ENCODE measurements around the gene C8G. TPM values are rescaled to one million over a fixed set of nuclear protein-coding genes. Genes with fewer than 3 reads are reported as not detected.

The C8G gene
- total RNA-seq, 2 experiments from 2014 or later, result 1.4 to 1.5 TPM

DNA sequence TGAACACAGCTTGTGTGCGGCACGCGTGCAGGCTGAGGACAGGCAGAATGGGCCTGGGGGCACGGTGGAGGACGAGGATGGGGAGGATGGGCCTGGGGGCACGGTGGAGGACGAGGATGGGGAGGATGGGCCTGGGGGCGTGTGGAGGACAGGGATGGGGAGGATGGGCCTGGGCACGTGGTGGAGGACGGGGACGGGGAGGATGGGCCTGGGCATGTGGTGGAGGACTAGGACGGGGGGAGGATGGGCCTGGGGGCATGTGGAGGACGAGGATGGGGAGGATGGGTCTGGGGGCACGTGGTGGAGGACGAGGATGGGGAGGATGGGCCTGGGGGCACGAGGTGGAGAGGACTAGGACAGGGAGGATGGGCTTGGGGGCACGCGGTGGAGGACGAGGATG lies 22.5 kb upstream of the C8G start:
- Mint-ChIP-seq H3K9me3 (ENCODE audit: insufficient read depth) (no peaks in the 10 kb centered on the region), H3K4me1 (ENCODE audit: low read depth) (peaks cover 4% of the 10 kb centered on the region), H3K4me3 (no peak overlapping the region), H3K27ac (no peak overlapping the region), H3K27me3 (ENCODE audit: low read depth) (no peaks in the 10 kb centered on the region), H3K36me3 (ENCODE audit: low read depth) (peaks cover 43% of the 10 kb centered on the region)
- POLR2A ChIA-PET, result no interaction called here
- CTCF ChIA-PET, result no interaction called here
- ATAC-seq (no peak), DNase-seq (no peak)

DNA sequence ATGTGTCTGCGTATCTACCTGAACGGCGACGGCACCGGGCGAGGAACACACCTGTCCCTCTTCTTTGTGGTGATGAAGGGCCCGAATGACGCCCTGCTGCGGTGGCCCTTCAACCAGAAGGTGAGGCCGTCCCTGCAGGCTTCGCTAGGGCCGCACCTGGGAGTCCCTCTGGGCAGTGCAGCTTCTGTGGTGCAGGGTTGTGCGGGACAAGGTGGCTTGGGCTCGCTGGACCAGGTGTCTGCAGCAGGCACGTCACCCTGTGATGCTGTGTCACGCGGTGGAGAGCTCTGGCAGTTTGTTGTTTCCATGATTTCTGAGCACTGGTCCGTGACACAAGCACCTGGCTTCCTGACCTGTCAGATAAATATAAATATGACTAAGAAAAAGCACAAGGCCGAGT lies 21.2 kb upstream of the C8G start:
- ChIA-PET CTCF (no interaction called here), POLR2A (no interaction called here)
- Mint-ChIP-seq H3K9me3 (ENCODE audit: insufficient read depth) (no peaks in the 10 kb centered on the region), H3K27me3 (ENCODE audit: low read depth) (no peaks in the 10 kb centered on the region), H3K27ac (no peak overlapping the region), H3K36me3 (ENCODE audit: low read depth) (peaks cover 48% of the 10 kb centered on the region), H3K4me1 (ENCODE audit: low read depth) (peaks cover 4% of the 10 kb centered on the region), H3K4me3 (no peak overlapping the region)
- no peak for ATAC-seq
- no peak for DNase-seq

GRCh38 chr9:136925414-136926153 lies 19.5 kb upstream of the C8G start:
- no peaks in the 10 kb centered on the region for H3K27me3 Mint-ChIP-seq (ENCODE audit: low read depth)
- DNase-seq (no peak), ATAC-seq (no peak)
- no peaks in the 10 kb centered on the region for H3K9me3 Mint-ChIP-seq (ENCODE audit: insufficient read depth)
- peaks cover 47% of the 10 kb centered on the region for H3K36me3 Mint-ChIP-seq (ENCODE audit: low read depth)
- no peak overlapping the region for H3K4me3 Mint-ChIP-seq
- H3K27ac Mint-ChIP-seq, result no peak overlapping the region
- POLR2A ChIA-PET, result no interaction called here
- CTCF ChIA-PET, result interaction anchor here (1.8 kb wide), 1 partner anchor 83 kb away, joined by 4 read pairs; the partner anchor contains the start of gene AJM1
- H3K4me1 Mint-ChIP-seq (ENCODE audit: low read depth), result peaks cover 4% of the 10 kb centered on the region

DNA sequence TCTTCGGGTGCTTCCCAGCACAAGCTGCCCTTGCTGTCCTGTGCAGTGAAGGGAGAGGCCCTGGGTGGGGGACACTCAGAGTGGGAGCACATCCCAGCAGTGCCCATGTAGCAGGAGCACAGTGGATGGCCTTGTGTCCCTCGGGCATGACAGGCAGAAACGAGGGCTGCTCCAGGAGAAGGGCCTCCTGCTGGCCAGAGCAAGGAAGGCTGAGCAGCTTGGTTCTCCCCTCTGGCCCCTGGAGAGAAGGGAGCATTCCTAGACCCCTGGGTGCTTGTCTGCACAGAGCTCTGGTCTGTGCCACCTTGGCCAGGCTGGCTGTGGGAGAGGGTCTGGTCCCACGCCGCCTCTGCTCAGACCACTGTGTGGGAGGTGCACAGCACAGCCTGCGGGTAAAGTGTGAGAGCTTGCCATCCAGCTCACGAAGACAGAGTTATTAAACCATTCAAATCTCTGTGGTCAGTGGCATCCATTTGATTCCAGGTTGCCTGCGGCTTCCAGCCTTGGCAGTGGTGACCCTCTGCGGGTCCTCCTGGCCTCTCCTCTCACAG lies 18.8 kb upstream of the C8G start:
- H3K4me3 Mint-ChIP-seq, result no peak overlapping the region
- ChIA-PET POLR2A (no interaction called here), CTCF (interaction anchor here (1.0 to 1.8 kb wide), 2 partner anchors 84 to 109 kb away, joined by 3 to 4 read pairs; partner anchors contain the start of gene AJM1)
- no peak overlapping the region for H3K27ac Mint-ChIP-seq
- H3K27me3 Mint-ChIP-seq (ENCODE audit: low read depth), result no peaks in the 10 kb centered on the region
- H3K4me1 Mint-ChIP-seq (ENCODE audit: low read depth), result peaks cover 4% of the 10 kb centered on the region
- DNase-seq (no peak), ATAC-seq (no peak)
- peaks cover 45% of the 10 kb centered on the region for H3K36me3 Mint-ChIP-seq (ENCODE audit: low read depth)
- no peaks in the 10 kb centered on the region for H3K9me3 Mint-ChIP-seq (ENCODE audit: insufficient read depth)

- Mint-ChIP-seq H3K36me3 (ENCODE audit: low read depth) (peaks cover 47% of the 10 kb centered on the region), H3K9me3 (ENCODE audit: insufficient read depth) (no peaks in the 10 kb centered on the region), H3K27ac (peak overlapping the region; percentile 28), H3K27me3 (ENCODE audit: low read depth) (no peaks in the 10 kb centered on the region), H3K4me3 (no peak overlapping the region), H3K4me1 (ENCODE audit: low read depth) (peaks cover 4% of the 10 kb centered on the region)
- ATAC-seq (no peak), DNase-seq (no peak)
- CTCF ChIA-PET, result interaction anchor here (1.0 to 1.8 kb wide), 2 partner anchors 85 to 108 kb away, joined by 3 to 4 read pairs; partner anchors contain the start of gene AJM1
- POLR2A ChIA-PET, result no interaction called here
Measured at GRCh38 chr9:136926749-136927148, 18.3 kb upstream of the C8G start.

GRCh38 chr9:136927343-136928271 lies 17.4 kb upstream of the C8G start:
- POLR2A ChIA-PET, result no interaction called here
- ATAC-seq, result no peak
- Mint-ChIP-seq H3K36me3 (ENCODE audit: low read depth) (peaks cover 48% of the 10 kb centered on the region), H3K4me1 (ENCODE audit: low read depth) (peaks cover 4% of the 10 kb centered on the region), H3K4me3 (no peak overlapping the region), H3K27me3 (ENCODE audit: low read depth) (no peaks in the 10 kb centered on the region), H3K27ac (no peak overlapping the region), H3K9me3 (ENCODE audit: insufficient read depth) (no peaks in the 10 kb centered on the region)
- CTCF ChIA-PET, result interaction anchor here (1.3 to 1.8 kb wide), 2 partner anchors 85 to 108 kb away, joined by 3 to 4 read pairs; partner anchors contain the start of gene AJM1
- no peak for DNase-seq

DNA sequence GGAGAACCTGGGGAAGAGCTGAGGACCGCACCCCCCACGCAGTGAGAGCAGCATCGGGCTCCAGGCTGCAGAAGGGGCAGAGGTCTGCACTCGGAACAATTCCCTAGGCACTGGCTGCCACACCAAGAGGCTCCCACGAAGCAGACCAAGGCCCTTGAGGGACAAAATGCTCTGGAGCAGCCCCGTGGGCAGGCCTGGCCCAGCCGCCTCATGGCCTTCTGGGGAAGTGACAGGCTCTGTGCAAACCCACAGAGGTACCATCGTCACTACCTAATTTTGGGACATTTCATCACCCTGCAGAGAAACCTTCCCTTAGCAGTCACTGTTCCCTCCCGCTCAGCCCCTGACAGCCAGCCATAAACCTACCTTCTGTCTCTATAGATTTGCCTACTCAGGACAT lies 16.5 kb upstream of the C8G start:
- ATAC-seq (no peak), DNase-seq (no peak)
- H3K36me3 Mint-ChIP-seq (ENCODE audit: low read depth), result peaks cover 50% of the 10 kb centered on the region
- H3K27ac Mint-ChIP-seq, result peak overlapping the region; percentile 53
- no peaks in the 10 kb centered on the region for H3K27me3 Mint-ChIP-seq (ENCODE audit: low read depth)
- ChIA-PET CTCF (interaction anchor here (1.3 kb wide), 1 partner anchor 107 kb away, joined by 3 read pairs; no protein-coding TSS in a partner anchor), POLR2A (no interaction called here)
- no peaks in the 10 kb centered on the region for H3K9me3 Mint-ChIP-seq (ENCODE audit: insufficient read depth)
- H3K4me1 Mint-ChIP-seq (ENCODE audit: low read depth), result no peaks in the 10 kb centered on the region
- no peak overlapping the region for H3K4me3 Mint-ChIP-seq

DNA sequence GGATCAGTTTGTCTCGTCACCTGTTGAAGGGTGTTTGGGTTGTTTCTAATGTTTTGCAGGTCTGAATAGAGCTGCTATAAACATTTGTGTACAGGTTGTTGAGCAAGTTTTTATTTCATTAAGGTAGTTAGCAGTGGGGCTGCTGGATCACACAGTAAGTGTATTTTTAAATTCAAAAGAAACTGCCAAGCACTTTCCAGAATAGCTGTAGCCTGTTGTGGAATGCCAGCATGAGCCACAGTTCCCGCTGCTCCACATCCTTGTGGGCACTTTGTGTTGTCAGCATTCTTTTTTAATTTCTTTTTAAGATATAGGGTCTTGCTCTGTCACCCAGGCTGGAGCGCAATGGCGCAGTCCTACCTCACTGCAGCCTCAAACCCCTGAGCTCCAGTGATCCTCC lies 15.0 kb upstream of the C8G start:
- Mint-ChIP-seq H3K4me3 (no peak overlapping the region), H3K36me3 (ENCODE audit: low read depth) (peaks cover 50% of the 10 kb centered on the region), H3K9me3 (ENCODE audit: insufficient read depth) (no peaks in the 10 kb centered on the region), H3K4me1 (ENCODE audit: low read depth) (no peaks in the 10 kb centered on the region), H3K27ac (no peak overlapping the region), H3K27me3 (ENCODE audit: low read depth) (no peaks in the 10 kb centered on the region)
- DNase-seq (no peak), ATAC-seq (no peak)
- ChIA-PET POLR2A (interaction anchor here (0.6 to 0.8 kb wide), 2 partner anchors 28 to 55 kb away, joined by 3 read pairs; no protein-coding TSS in a partner anchor), CTCF (interaction anchor here (1.0 kb wide), 1 partner anchor 142 kb away, joined by 3 read pairs; no protein-coding TSS in a partner anchor)

- CTCF ChIA-PET, result interaction anchor here (1.6 kb wide), 1 partner anchor 98 kb away, joined by 3 read pairs; no protein-coding TSS in a partner anchor
- no peaks in the 10 kb centered on the region for H3K27me3 Mint-ChIP-seq (ENCODE audit: low read depth)
- no peaks in the 10 kb centered on the region for H3K9me3 Mint-ChIP-seq (ENCODE audit: insufficient read depth)
- ATAC-seq, result no peak
- H3K27ac Mint-ChIP-seq, result no peak overlapping the region
- no peak for DNase-seq
- POLR2A ChIA-PET, result no interaction called here
- no peak overlapping the region for H3K4me3 Mint-ChIP-seq
- no peaks in the 10 kb centered on the region for H3K4me1 Mint-ChIP-seq (ENCODE audit: low read depth)
- H3K36me3 Mint-ChIP-seq (ENCODE audit: low read depth), result peaks cover 52% of the 10 kb centered on the region
Measured at GRCh38 chr9:136931611-136932130, 13.4 kb upstream of the C8G start.

DNA sequence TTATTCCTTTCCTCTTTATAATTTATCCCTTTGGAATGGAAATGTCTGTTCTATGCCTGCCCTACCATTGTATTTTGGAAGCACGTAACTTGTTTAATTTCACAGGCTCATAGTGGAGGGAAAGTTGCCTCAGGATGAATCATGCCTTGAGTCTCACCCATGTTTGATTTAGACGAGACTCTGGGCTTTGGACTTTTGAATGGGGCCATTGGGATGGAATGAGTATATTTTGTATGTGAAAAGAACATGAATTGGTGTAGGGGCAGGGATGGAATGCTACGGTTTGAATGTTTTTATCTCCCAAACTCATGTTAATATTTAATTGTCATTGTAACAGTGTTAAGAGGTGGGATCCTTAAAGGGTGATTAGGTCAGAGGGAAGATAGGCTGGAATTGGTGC lies 10.8 kb upstream of the C8G start:
- no peaks in the 10 kb centered on the region for H3K9me3 Mint-ChIP-seq (ENCODE audit: insufficient read depth)
- DNase-seq, result no peak
- H3K27me3 Mint-ChIP-seq (ENCODE audit: low read depth), result no peaks in the 10 kb centered on the region
- CTCF ChIA-PET, result interaction anchor here (0.6 to 1.2 kb wide), 2 partner anchors 37 to 92 kb away, joined by 4 read pairs; partner anchors contain the start of gene AJM1
- H3K4me1 Mint-ChIP-seq (ENCODE audit: low read depth), result no peaks in the 10 kb centered on the region
- no peak for ATAC-seq
- no peak overlapping the region for H3K4me3 Mint-ChIP-seq
- POLR2A ChIA-PET, result no interaction called here
- H3K27ac Mint-ChIP-seq, result no peak overlapping the region
- H3K36me3 Mint-ChIP-seq (ENCODE audit: low read depth), result peaks cover 46% of the 10 kb centered on the region

DNA sequence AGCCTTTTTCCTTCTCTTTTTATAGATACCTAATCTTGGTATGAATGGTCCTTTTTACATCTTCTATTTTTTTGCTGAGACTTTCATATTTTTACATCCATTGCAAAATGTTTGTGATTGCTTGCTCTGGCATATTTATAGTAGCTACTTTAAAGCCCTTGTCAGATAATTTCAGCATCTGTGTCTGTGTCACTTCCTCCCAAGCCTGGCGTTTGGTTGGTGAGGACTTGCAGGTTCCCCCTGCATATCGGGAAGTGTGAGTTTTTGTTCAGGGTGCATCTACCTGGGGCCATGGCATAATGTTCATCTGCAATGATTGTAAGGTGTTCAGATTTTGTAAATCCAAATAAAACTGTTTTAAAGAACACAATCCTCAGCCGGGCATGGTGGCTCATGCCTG lies 9.4 kb upstream of the C8G start:
- Mint-ChIP-seq H3K4me1 (ENCODE audit: low read depth) (no peaks in the 10 kb centered on the region), H3K9me3 (ENCODE audit: insufficient read depth) (no peaks in the 10 kb centered on the region), H3K27me3 (ENCODE audit: low read depth) (no peaks in the 10 kb centered on the region), H3K27ac (no peak overlapping the region), H3K36me3 (ENCODE audit: low read depth) (peaks cover 39% of the 10 kb centered on the region), H3K4me3 (no peak overlapping the region)
- ChIA-PET POLR2A (no interaction called here), CTCF (interaction anchor here (1.2 kb wide), 1 partner anchor 93 kb away, joined by 4 read pairs; the partner anchor contains the start of gene AJM1)
- DNase-seq, result no peak
- no peak for ATAC-seq
